Measurements from ENCODE around the gene LYPD6.
"Not testable (repeated sequence)": the region's sequence is repeated elsewhere in the genome, so short reads cannot be mapped to it uniquely, and the experiment has no call there.

LYPD6 gene

DNA sequence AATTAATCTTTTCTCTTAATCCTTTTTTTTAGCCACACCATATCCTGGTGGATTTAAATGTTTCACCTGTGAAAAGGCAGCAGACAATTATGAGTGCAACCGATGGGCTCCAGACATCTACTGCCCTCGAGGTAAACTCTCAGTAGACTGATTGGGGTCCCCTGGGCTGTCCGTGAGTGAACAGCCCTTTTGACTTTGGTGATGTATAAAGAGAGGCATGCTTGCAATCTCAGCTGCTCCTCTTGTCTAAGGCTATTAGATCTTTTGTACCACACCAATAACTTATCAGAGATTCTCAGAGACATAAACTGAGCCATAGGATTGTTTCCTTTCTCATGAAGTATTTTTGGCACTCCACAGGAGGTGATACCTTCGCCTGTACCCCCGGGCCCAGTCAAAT is 118.6 kb downstream of the LYPD6 start:
- no peak for DNase-seq (ENCODE audit: low read depth in 2 of 2, low spot score in 1 of 2)

DNA sequence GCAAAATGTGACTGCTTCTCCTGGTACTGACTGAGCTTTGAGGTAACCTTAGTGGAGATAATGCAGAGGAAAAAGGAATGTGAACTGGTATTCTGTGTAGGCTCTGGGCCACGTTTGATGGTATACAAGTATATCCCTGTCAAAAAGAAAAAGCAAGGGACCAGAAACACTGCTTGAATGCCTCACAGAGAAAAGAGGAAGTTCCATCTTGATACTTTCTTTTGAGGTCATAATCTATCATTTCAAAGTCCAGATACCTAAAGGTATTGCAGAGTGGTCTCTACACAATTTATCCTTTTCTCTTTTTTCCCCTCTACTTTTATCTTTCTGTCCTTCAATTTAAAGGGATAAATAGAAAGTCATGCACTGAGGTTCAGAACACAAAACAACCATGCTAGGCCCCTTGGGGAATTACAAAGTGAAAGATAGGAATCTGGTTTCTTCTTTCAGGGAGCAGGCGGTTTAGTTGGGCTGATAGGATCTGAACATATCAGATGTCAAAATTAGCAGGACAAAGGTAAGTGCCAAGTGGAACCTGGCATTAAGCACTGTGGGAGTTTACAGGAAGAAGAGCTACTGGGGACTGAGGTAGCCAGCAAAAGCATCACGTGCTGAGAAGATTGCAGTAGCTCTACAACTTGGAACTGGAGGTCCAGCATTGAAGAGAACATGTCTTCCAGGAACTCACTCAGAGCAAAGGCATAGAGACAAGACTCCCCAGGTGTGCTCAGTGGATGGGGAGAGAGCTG is 121.2 kb downstream of the LYPD6 start:
- DNase-seq (ENCODE audit: low read depth in 2 of 2, low spot score in 1 of 2) = no peak

DNA sequence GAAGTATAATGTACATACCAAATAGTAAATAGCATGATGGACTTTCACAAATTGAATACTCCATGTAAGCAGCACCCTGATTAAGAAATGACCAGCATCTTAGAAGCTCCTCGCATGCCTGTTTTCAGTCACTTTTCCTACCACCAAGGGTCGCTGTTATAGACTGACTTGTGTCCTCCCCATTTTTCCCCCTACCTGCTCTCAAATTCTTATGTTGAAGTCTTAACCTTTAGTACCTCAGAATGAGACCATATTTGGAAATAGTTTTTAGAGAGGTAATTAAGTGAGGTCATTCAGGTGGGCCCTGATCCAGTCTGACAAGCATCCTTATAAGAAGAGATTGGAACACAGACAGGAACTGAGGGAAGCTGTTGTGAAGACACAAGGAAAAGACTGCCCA is 125.9 kb downstream of the LYPD6 start:
- no peak for DNase-seq (ENCODE audit: low read depth in 2 of 2, low spot score in 1 of 2)

- DNase-seq (ENCODE audit: low read depth in 2 of 2, low spot score in 1 of 2) = no peak
These were observed 128.1 kb downstream of the LYPD6 start for GRCh38 chr2:149458502-149458901.

DNA sequence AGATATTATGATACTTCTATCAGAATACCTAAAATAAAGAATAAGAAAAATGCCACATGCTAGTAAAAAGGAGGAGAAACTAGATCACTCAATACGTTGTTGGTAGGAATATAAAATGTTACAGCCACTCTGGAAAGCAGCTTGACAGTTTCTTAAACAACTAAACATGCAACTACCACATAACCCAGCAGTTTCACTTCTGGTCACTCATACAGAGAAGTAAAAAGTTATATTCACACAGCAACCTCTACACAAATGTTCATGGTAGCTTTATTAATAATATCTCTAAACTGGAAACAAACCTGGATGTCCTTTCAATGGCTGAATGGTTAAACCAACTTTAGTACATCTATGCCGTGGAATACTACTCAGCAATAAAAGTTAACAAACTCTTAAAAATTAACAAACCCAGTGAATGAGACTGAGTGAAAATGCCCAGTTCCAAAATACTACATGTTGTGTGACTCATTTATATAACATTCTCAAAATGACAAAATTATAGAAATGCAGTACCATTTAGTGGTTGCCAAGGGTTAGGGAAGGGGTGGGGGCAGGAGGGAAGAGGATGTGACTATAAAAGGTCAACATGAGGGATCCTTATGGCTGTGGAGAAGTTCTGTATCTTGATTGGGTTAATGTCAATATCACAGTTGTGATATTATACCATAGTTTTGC is 133.1 kb downstream of the LYPD6 start:
- no peak for DNase-seq (ENCODE audit: low read depth in 2 of 2, low spot score in 1 of 2)

DNA sequence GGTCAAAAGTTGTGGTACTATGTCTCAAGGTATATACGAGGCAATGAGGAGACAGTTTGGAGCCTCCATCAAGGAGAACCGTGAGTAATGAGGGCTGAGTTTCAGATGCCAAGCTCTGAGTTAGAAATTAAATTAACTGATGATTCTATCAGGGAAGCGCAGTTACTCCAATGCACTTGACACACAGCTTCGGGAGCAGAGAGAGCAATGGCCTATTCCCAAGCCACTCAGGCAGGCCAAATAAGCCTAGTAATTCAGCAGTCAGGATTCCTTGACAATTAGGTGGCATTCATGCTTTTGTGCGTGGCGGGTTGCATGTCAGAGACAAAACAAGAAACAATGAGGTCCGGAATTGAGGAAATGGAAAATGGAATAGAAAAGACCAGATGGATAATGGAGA is 134.0 kb downstream of the LYPD6 start:
- no peak for DNase-seq (ENCODE audit: low read depth in 2 of 2, low spot score in 1 of 2)

GRCh38 chr2:149465873-149466272 is 135.5 kb downstream of the LYPD6 start:
- no peak for DNase-seq (ENCODE audit: low read depth in 2 of 2, low spot score in 1 of 2)

GRCh38 chr2:149466635-149467034 is 136.2 kb downstream of the LYPD6 start:
- no peak for DNase-seq (ENCODE audit: low read depth in 2 of 2, low spot score in 1 of 2)

DNA sequence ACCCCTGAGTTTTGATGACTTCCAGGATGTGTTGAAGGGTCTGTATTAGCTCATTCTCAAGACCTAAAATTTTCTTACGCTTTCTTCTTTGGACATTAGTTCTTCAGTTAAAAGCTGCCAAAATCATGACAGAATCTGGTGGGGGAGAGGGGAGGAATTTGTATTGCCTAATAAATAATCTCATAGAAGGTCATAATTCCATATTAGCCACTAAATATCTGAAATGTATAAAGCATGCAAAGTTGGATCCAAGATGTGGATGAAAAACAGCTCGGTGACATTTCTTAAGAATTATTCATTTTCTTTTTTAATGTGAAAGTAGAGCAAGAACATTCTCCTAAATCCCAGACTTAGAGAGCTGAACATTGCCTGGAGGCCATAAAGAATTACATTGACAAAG is 137.0 kb downstream of the LYPD6 start:
- DNase-seq (ENCODE audit: low read depth in 2 of 2, low spot score in 1 of 2) = no peak

GRCh38 chr2:149468636-149469035 is 138.2 kb downstream of the LYPD6 start:
- no peak for DNase-seq (ENCODE audit: low read depth in 2 of 2, low spot score in 1 of 2)

DNA sequence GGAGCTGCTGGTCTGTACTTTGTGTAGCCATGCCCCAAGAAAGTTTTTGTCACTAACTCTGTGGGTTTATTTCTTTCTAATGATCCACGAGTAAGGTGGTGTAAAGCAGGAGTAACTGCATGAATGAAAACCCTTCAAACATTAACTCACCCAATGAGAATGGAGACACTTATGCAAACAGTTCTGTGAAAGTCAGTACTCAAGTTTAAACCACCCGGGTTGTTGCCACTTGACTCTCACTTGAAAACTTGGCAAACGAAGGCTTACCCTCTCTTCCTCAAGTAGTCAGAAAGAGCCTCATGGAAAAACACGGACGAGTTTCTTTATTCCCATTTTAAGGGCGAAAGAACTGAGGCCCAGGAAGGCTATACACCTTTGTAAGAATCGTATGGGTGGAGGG is 139.7 kb downstream of the LYPD6 start:
- no peak for DNase-seq (ENCODE audit: low read depth in 2 of 2, low spot score in 1 of 2)

DNA sequence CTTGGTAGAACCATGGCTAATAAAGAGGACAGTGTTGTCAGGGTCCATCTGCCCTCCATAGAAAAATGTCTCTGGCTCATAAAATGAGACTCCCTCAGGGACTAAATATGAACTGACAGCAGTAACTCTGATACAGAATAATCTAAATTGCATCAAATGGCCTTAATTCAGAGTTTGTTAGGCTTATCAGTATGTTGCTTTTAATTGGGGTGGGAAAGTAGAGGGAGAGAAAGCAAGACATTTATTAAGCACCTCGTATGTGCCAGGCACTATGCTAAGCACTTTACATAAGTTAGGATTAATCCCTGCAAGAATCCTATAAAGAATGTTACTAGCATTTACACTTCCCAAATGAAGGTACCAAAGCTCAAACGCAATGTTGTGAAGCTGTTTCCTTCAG is 142.0 kb downstream of the LYPD6 start:
- no peak for DNase-seq (ENCODE audit: low read depth in 2 of 2, low spot score in 1 of 2)

DNA sequence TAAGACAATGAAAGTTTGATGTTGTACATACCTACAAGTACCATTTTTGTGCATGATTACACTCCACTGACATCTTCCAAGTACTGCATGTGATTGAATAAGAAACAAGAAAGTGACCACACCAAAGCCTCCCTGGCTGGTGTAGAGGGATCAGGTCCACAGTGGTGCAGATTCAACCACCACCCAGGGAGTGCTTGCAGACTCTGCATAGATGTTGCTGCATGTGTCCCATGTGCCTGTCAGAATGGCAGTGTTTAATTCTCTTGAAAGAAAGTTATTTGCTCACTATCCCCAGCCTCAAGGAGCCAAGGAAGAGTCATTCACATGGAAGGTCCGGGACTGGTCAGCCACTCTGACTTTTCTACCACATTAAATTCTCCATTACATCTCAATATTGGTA is 142.7 kb downstream of the LYPD6 start:
- DNase-seq (ENCODE audit: low read depth in 2 of 2, low spot score in 1 of 2) = no peak

DNA sequence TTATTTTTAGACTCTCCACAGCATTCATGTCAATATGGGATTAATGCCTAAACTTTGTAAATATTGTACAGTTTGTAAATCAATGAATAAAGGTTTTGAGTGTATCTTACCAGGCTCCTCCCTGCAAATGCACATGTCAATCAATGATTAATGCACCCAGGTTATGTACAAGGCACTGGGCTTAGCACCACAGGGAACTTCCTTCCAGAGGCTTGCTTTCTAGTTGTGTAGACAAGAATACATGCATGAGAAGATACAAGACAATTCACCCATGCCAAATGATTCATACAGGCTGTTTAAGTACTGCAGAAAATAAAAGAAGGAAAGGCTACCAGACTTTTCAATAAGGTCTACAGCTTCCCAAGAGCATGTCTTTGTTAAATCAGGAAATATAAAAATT is 143.1 kb downstream of the LYPD6 start:
- DNase-seq (ENCODE audit: low read depth in 2 of 2, low spot score in 1 of 2) = no peak

- no peak for DNase-seq (ENCODE audit: low read depth in 2 of 2, low spot score in 1 of 2)
These were observed 152.7 kb downstream of the LYPD6 start for GRCh38 chr2:149483004-149483605.

GRCh38 chr2:149486664-149487063 is 156.3 kb downstream of the LYPD6 start:
- DNase-seq (ENCODE audit: low read depth in 2 of 2, low spot score in 1 of 2) = no peak

GRCh38 chr2:149487189-149487588 is 156.8 kb downstream of the LYPD6 start:
- DNase-seq (ENCODE audit: low read depth in 2 of 2, low spot score in 1 of 2) = no peak

GRCh38 chr2:149488706-149489440 is 158.5 kb downstream of the LYPD6 start:
- DNase-seq (ENCODE audit: low read depth in 2 of 2, low spot score in 1 of 2) = no peak

DNA sequence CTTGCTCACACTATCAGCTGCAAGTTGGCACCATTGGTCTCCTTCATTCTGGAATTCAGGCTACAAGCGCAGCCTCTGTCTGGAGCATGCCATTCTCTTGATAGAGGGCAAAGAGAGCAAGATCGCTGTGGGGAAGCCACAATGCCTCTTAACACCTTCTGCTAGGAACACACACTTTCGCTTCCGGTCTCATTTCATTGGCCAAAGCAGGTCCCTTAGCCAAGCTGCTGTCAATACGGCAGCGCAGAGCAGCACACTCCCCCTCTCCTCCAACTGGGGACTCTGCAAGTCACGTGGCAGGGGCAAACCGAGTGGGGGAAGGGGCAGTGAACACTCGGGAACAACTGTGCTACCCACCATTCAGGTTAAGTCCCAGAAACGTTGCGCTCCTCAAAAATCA is 159.1 kb downstream of the LYPD6 start:
- DNase-seq (ENCODE audit: low read depth in 2 of 2, low spot score in 1 of 2) = no peak

DNA sequence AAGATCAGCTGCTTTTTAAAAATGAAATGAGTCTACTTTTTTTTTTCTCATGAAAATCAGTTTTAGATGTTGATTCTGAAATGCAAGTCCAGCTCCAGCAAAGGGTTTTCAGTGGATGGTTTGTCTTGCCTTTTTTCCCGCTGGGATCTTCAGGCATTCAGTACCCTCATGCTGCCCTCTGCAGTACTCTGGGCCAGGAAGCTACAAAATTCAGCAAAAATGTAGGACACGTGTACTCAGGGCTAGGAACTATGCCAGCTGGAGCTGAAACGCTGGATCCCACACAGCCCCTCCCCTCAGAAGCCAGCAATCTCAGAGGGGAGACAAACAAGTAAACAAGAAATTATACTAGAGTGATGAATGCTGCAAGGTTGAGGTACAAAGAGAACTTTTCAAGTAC is 159.9 kb downstream of the LYPD6 start:
- DNase-seq (ENCODE audit: low read depth in 2 of 2, low spot score in 1 of 2) = no peak

GRCh38 chr2:149492923-149493322 is 162.5 kb downstream of the LYPD6 start:
- DNase-seq (ENCODE audit: low read depth in 2 of 2, low spot score in 1 of 2) = no peak

DNA sequence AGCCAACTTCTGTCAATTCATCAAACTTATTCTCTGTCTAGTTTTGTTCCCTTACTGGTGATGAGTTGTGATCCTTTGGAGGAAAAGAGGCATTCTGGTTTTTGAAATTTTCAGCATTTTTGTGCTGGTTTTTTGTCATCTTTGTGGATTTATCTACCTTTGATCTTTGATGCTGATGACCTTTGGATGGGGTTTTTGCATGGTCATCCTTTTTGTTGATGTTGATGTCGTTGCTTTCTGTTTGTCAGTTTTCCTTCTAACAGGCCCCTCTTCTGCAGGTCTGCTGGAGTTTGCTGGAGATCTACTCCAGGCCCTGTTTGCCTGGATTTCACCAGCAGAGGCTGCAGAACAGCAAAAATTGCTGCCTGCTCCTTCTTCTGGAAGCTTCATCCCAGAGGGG is 168.8 kb downstream of the LYPD6 start:
- not testable (repeated sequence) for DNase-seq (ENCODE audit: low read depth in 2 of 2, low spot score in 1 of 2)
